GM23338 (cell line): ENCODE results near the gene FAM78A. TPM values are rescaled to one million over a fixed set of nuclear protein-coding genes. Genes with fewer than 3 reads are reported as not detected.
"Not testable (repeated sequence)": the region's sequence is repeated elsewhere in the genome, so short reads cannot be mapped to it uniquely, and the experiment has no call there.

Experiments used
- ATAC-seq: fragments of 200-7000 bp; cut with Tn5 transposase; 3 replicates; pipeline ENCODE4 v1.9.1; 2020
- DNase-seq: peaks from one replicate; pipeline ENCODE4 v3.0.0-alpha.2; 2015; ENCODE audit warnings: low spot score
- H2AFZ ChIP-seq: fragments of 200-600 bp; sonication (generic); 2 replicates; pipeline ENCODE4 v1.8.0; 2016; ENCODE audit warnings: antibody characterized with exemption, mild to moderate bottlenecking, moderate library complexity
- H3F3A ChIP-seq: fragments of 200-600 bp; sonication (generic); replicated peaks from 2 replicates; pipeline ENCODE4 v1.8.0; 2017; ENCODE audit warnings: antibody characterized with exemption, mixed run types, low read depth
- H3K27ac ChIP-seq: fragments of 200-600 bp; sonication (generic); 2 replicates; pipeline ENCODE4 v1.6.1; 2016; ENCODE audit warnings: low read depth
- H3K27me3 ChIP-seq: fragments of 200-600 bp; sonication (generic); 2 replicates; pipeline ENCODE4 v1.8.0; 2016; ENCODE audit warnings: mild to moderate bottlenecking, mixed run types, moderate library complexity; ENCODE audit not compliant: insufficient read depth
- H3K36me3 ChIP-seq: fragments of 200-600 bp; sonication (generic); 2 replicates; pipeline ENCODE4 v1.8.0; 2016; ENCODE audit warnings: mild to moderate bottlenecking; ENCODE audit not compliant: insufficient read depth
- H3K4me1 ChIP-seq: fragments of 200-600 bp; sonication (generic); 2 replicates; pipeline ENCODE4 v1.8.0; 2016; ENCODE audit warnings: mild to moderate bottlenecking, moderate library complexity; ENCODE audit not compliant: insufficient read depth
- H3K4me2 ChIP-seq: fragments of 200-600 bp; sonication (generic); 2 replicates; pipeline ENCODE4 v1.7.1; 2017; ENCODE audit warnings: mixed run types
- H3K4me3 ChIP-seq: fragments of 200-600 bp; sonication (generic); 2 replicates; pipeline ENCODE4 v1.6.1; 2016; ENCODE audit warnings: mixed run types
- H3K79me2 ChIP-seq: fragments of 200-600 bp; sonication (generic); replicated peaks from 2 replicates; pipeline ENCODE4 v1.8.0; 2017; ENCODE audit warnings: mild to moderate bottlenecking; ENCODE audit not compliant: insufficient read depth
- H3K9me2 ChIP-seq: fragments of 200-600 bp; sonication (generic); 2 replicates; pipeline ENCODE4 v1.8.0; 2017; ENCODE audit not compliant: insufficient read depth
- H4K20me1 ChIP-seq: fragments of 200-600 bp; sonication (generic); replicated peaks from 2 replicates; pipeline ENCODE4 v1.8.0; 2017; ENCODE audit warnings: mild to moderate bottlenecking; ENCODE audit not compliant: insufficient read depth
- H3K27ac Mint-ChIP-seq: 2 replicates; pipeline ENCODE4 v1.8.0; 2020; ENCODE audit warnings: inconsistent platforms, mild to moderate bottlenecking, moderate library complexity, mixed read lengths
- H3K27me3 Mint-ChIP-seq: 3 replicates; pipeline ENCODE4 v1.8.0; 2022; ENCODE audit warnings: low read depth, mild to moderate bottlenecking, moderate library complexity, mixed read lengths, inconsistent platforms; ENCODE audit not compliant: insufficient read depth, poor library complexity
- H3K36me3 Mint-ChIP-seq: 3 replicates; pipeline ENCODE4 v1.8.0; 2021; ENCODE audit warnings: low read depth, mild to moderate bottlenecking, inconsistent platforms, moderate library complexity, mixed read lengths
- H3K4me1 Mint-ChIP-seq: 3 replicates; pipeline ENCODE4 v1.8.0; 2020; ENCODE audit warnings: mild to moderate bottlenecking, inconsistent platforms, mixed read lengths
- H3K4me3 Mint-ChIP-seq: 3 replicates; pipeline ENCODE4 v1.8.0; 2021; ENCODE audit warnings: moderate library complexity, mild to moderate bottlenecking, inconsistent platforms, mixed read lengths
- H3K9me3 Mint-ChIP-seq: 3 replicates; pipeline ENCODE4 v1.8.0; 2020; ENCODE audit warnings: moderate library complexity, mild to moderate bottlenecking, inconsistent platforms, mixed read lengths
- CREB1 ChIP-seq: fragments of 250-450 bp; sonication (Bioruptor Pico); IDR thresholded peaks from 2 replicates; pipeline ENCODE4 v1.5.0; 2020; ENCODE audit warnings: low read depth, mild to moderate bottlenecking, moderate library complexity
- POLR2AphosphoS5 ChIP-seq: IDR thresholded peaks from 2 replicates; pipeline ENCODE4 v1.6.1; 2016; ENCODE audit warnings: antibody characterized with exemption, low read depth
- STAT1 ChIP-seq: IDR thresholded peaks from one replicate; pipeline ENCODE4 v1.6.1; 2016; ENCODE audit warnings: antibody characterized with exemption; ENCODE audit not compliant: unreplicated experiment
- ZNF114 ChIP-seq: fragments of 250-450 bp; sonication (Bioruptor Pico); IDR thresholded peaks from 2 replicates; pipeline ENCODE4 v1.5.0; 2020; ENCODE audit warnings: mild to moderate bottlenecking, moderate library complexity
- ZNF331 ChIP-seq: fragments of 250-450 bp; sonication (Bioruptor Pico); IDR thresholded peaks from 2 replicates; pipeline ENCODE4 v1.5.0; 2020; ENCODE audit warnings: low read depth, mild to moderate bottlenecking, moderate library complexity
- polyA plus RNA-seq: library from polyadenylated mRNA; unstranded; fragments of >200 nt; fragmentation: Nextera tagmentation; extraction: Ambion mirVana; gene quantifications from 2 replicates; pipeline ENCODE4 v1.2.1, GENCODE V29; 2016
- total RNA-seq: library from RNA; depleted of rRNA; stranded (reverse); fragments of >200 nt; shearing (Covaris generic); gene quantifications from 2 replicates; pipeline ENCODE4 v1.2.3, GENCODE V29; 2014
- TF ChIP-seq, protein P1 (sequence below), 2 experiments: fragments of 200-600 bp in 1 of 2; sonication (generic) in 1 of 2; conservative IDR thresholded peaks; 2 replicates each; pipeline versions ENCODE4 v1.5.1 to v1.6.1; 2016 to 2017; ENCODE audit warnings: antibody characterized with exemption in 2 of 2, low read depth in 2 of 2, mild to moderate bottlenecking in 2 of 2, moderate library complexity in 1 of 2
- TF ChIP-seq, protein P2 (sequence below): fragments of 250-450 bp; sonication (Bioruptor Pico); IDR thresholded peaks from 2 replicates; pipeline ENCODE4 v1.5.0; 2020; ENCODE audit warnings: mild to moderate bottlenecking, moderate library complexity
- TF ChIP-seq, protein P3 (sequence below): IDR thresholded peaks from 2 replicates; pipeline ENCODE4 v1.6.1; 2016; ENCODE audit warnings: antibody characterized with exemption

Gene FAM78A
- total and polyA plus RNA-seq, 2 experiments from 2014 or later = 0.57 to 2.1 TPM

DNA sequence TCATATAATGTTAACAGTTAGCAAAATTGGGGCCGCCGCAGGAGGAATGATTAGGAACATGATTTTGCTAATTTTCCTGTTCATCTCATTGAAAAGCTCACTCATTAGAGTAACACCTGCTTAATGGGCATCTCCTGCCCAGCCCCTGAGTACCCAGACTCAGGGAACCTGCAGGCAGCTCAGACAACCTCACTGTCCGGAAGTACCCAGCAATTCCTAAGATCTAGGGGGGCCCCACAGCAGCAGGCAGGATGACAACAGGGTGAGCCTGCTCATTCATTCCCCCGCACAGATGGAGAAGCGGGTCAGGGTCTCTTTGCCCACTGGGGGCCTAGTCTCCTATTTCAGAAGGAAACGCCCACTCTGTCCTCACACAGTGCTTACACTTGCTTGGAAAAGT is 12.6 kb downstream of the FAM78A start:
- Histone ChIP-seq H4K20me1 (no peaks in the 10 kb centered on the region), H3K9me2 (no peaks in the 10 kb centered on the region), H3K36me3 (no peaks in the 10 kb centered on the region), H3K79me2 (no peaks in the 10 kb centered on the region), H2AFZ (no peak overlapping the region), H3K27me3 (no peaks in the 10 kb centered on the region), H3K27ac (no peak overlapping the region), H3K4me3 (no peak overlapping the region), H3K4me1 (no peaks in the 10 kb centered on the region), H3F3A (0 out of 2 replicates have a peak, but pooled peaks cover 4% of the 10 kb centered on the region), H3K4me2 (no peak overlapping the region)
- H3K4me1 Mint-ChIP-seq = peaks cover 18% of the 10 kb centered on the region
- TF ChIP-seq, protein P1, sequence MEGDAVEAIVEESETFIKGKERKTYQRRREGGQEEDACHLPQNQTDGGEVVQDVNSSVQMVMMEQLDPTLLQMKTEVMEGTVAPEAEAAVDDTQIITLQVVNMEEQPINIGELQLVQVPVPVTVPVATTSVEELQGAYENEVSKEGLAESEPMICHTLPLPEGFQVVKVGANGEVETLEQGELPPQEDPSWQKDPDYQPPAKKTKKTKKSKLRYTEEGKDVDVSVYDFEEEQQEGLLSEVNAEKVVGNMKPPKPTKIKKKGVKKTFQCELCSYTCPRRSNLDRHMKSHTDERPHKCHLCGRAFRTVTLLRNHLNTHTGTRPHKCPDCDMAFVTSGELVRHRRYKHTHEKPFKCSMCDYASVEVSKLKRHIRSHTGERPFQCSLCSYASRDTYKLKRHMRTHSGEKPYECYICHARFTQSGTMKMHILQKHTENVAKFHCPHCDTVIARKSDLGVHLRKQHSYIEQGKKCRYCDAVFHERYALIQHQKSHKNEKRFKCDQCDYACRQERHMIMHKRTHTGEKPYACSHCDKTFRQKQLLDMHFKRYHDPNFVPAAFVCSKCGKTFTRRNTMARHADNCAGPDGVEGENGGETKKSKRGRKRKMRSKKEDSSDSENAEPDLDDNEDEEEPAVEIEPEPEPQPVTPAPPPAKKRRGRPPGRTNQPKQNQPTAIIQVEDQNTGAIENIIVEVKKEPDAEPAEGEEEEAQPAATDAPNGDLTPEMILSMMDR (conservative IDR thresholded peaks at IDR 0.05; ENCODE audit: low read depth in 2 of 2) = no peak
- TF ChIP-seq STAT1 (no peak), ZNF331 (CRISPR knock-in tag) (no peak), CREB1 (CRISPR knock-in tag) (no peak), POLR2AphosphoS5 (no peak), ZNF114 (CRISPR knock-in tag) (no peak)
- TF ChIP-seq, protein P2, sequence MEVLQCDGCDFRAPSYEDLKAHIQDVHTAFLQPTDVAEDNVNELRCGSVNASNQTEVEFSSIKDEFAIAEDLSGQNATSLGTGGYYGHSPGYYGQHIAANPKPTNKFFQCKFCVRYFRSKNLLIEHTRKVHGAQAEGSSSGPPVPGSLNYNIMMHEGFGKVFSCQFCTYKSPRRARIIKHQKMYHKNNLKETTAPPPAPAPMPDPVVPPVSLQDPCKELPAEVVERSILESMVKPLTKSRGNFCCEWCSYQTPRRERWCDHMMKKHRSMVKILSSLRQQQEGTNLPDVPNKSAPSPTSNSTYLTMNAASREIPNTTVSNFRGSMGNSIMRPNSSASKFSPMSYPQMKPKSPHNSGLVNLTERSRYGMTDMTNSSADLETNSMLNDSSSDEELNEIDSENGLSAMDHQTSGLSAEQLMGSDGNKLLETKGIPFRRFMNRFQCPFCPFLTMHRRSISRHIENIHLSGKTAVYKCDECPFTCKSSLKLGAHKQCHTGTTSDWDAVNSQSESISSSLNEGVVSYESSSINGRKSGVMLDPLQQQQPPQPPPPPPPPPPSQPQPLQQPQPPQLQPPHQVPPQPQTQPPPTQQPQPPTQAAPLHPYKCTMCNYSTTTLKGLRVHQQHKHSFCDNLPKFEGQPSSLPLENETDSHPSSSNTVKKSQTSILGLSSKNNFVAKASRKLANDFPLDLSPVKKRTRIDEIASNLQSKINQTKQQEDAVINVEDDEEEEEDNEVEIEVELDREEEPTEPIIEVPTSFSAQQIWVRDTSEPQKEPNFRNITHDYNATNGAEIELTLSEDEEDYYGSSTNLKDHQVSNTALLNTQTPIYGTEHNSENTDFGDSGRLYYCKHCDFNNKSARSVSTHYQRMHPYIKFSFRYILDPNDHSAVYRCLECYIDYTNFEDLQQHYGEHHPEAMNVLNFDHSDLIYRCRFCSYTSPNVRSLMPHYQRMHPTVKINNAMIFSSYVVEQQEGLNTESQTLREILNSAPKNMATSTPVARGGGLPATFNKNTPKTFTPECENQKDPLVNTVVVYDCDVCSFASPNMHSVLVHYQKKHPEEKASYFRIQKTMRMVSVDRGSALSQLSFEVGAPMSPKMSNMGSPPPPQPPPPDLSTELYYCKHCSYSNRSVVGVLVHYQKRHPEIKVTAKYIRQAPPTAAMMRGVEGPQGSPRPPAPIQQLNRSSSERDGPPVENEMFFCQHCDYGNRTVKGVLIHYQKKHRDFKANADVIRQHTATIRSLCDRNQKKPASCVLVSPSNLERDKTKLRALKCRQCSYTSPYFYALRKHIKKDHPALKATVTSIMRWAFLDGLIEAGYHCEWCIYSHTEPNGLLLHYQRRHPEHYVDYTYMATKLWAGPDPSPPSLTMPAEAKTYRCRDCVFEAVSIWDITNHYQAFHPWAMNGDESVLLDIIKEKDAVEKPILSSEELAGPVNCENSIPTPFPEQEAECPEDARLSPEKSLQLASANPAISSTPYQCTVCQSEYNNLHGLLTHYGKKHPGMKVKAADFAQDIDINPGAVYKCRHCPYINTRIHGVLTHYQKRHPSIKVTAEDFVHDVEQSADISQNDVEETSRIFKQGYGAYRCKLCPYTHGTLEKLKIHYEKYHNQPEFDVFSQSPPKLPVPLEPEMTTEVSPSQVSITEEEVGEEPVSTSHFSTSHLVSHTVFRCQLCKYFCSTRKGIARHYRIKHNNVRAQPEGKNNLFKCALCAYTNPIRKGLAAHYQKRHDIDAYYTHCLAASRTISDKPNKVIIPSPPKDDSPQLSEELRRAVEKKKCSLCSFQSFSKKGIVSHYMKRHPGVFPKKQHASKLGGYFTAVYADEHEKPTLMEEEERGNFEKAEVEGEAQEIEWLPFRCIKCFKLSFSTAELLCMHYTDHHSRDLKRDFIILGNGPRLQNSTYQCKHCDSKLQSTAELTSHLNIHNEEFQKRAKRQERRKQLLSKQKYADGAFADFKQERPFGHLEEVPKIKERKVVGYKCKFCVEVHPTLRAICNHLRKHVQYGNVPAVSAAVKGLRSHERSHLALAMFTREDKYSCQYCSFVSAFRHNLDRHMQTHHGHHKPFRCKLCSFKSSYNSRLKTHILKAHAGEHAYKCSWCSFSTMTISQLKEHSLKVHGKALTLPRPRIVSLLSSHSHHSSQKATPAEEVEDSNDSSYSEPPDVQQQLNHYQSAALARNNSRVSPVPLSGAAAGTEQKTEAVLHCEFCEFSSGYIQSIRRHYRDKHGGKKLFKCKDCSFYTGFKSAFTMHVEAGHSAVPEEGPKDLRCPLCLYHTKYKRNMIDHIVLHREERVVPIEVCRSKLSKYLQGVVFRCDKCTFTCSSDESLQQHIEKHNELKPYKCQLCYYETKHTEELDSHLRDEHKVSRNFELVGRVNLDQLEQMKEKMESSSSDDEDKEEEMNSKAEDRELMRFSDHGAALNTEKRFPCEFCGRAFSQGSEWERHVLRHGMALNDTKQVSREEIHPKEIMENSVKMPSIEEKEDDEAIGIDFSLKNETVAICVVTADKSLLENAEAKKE (CRISPR knock-in tag) = no peak
- TF ChIP-seq, protein P3, sequence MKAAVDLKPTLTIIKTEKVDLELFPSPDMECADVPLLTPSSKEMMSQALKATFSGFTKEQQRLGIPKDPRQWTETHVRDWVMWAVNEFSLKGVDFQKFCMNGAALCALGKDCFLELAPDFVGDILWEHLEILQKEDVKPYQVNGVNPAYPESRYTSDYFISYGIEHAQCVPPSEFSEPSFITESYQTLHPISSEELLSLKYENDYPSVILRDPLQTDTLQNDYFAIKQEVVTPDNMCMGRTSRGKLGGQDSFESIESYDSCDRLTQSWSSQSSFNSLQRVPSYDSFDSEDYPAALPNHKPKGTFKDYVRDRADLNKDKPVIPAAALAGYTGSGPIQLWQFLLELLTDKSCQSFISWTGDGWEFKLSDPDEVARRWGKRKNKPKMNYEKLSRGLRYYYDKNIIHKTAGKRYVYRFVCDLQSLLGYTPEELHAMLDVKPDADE = no peak
- ATAC-seq = no peak
- DNase-seq = no peak
- no peak overlapping the region for H3K4me3 Mint-ChIP-seq
- no peaks in the 10 kb centered on the region; the same call in 2 of the 3 replicates for H3K36me3 Mint-ChIP-seq
- no peak overlapping the region for H3K27ac Mint-ChIP-seq
- H3K9me3 Mint-ChIP-seq = no peaks in the 10 kb centered on the region
- H3K27me3 Mint-ChIP-seq = peaks cover 15% of the 10 kb centered on the region

DNA sequence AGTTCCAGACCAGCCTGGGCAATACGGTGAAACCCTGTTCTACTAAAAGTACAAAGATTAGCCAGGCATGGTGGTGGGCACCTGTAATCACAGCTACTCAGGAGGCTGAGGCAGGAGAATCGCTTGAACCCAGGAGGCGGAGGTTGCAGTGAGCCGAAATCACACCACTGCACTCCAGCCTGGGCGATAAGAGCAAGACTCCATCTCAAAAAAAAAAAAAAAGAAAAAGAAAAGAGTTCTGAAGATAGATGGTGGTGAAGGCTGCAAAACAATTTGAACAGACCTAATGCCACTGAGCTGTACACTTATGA is 13.3 kb downstream of the FAM78A start:
- not testable (repeated sequence) for H2AFZ ChIP-seq, H3K27ac ChIP-seq, H3K9me3 Mint-ChIP-seq, ATAC-seq, H3K4me3 ChIP-seq, H3K4me2 ChIP-seq, H3K9me2 ChIP-seq, H3K36me3 Mint-ChIP-seq, H3K27me3 ChIP-seq, H3K4me3 Mint-ChIP-seq, H4K20me1 ChIP-seq, H3K36me3 ChIP-seq, H3F3A ChIP-seq, H3K27ac Mint-ChIP-seq, H3K79me2 ChIP-seq, H3K4me1 ChIP-seq, DNase-seq
- Mint-ChIP-seq H3K4me1 (peaks cover 19% of the 10 kb centered on the region), H3K27me3 (peaks cover 14% of the 10 kb centered on the region)
